GM23248 (cell line): ENCODE results near the gene PPP6R2.

Experiments used
- EZH2 ChIP-seq: fragments of 200-600 bp; sonication (generic); IDR thresholded peaks from 2 replicates; pipeline ENCODE4 v1.6.1; 2018; ENCODE audit warnings: antibody characterized with exemption, mild to moderate bottlenecking; ENCODE audit not compliant: insufficient read depth, poor library complexity, severe bottlenecking
- EZH2phosphoT487 ChIP-seq: fragments of 200-600 bp; sonication (generic); IDR thresholded peaks from 2 replicates; pipeline ENCODE4 v1.6.1; 2018; ENCODE audit warnings: antibody characterized with exemption, moderate library complexity, mild to moderate bottlenecking, low read depth; ENCODE audit not compliant: insufficient read depth

DNA sequence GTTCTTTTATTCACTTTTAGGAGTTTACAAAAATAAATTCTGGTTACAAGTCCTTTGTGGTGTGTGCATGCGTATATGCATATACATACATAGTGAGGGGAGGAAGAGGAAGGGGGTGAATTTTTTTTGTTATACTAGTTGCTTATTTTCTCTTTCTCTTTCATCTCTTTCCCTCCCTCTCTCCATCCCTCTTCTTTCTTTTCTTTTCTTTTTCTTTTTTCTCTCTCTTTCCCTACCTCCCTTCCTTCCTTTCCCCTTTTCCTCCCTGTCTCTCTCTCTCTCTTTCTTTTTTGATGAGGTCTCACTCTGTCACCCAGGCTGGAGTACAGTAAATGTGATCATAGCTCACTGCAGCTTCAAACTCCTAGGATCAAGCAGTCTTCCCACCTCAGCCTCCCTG lies 14.1 kb downstream of the PPP6R2 start:
- TF ChIP-seq EZH2 (no peak), EZH2phosphoT487 (no peak)
